ENCODE measurements around the gene RAG1.

DNA sequence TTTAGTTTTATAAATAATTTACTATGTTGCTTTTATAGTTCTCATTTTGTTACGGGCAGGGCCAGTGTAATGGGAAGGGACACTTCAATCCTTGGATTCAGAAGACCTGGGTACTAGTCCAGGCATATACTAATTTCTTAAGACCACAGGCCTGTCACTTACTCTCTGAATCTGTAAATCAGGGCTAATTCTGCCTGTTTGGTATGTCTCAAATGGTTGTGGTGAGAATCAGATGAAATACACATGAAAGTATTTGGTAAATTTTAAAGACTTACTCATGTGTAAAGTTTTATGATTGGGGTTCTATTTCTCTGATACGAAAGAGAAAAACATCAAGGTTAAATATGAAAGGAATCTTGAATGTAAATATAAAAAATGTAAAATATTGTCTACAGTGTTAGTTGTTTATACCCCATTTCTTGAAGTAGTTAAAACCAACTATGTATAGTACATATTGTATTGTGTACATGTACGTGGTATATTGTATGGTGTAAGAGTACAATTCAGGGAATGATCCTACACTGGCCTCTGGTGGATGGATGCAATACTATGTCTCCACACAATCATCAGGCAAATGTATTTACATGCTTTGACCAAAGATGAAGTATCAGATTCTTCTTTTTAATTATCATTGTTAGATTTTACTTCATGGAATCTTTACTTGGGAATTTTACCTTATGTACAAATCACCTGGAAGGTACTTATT, 54.8 kb downstream of the RAG1 start:
- TF ChIP-seq POLR2AphosphoS5 (IDR thresholded peaks at IDR 0.05) (no peak), POLR2A (IDR thresholded peaks at IDR 0.05) (no peak)
- TF ChIP-seq, protein P1, sequence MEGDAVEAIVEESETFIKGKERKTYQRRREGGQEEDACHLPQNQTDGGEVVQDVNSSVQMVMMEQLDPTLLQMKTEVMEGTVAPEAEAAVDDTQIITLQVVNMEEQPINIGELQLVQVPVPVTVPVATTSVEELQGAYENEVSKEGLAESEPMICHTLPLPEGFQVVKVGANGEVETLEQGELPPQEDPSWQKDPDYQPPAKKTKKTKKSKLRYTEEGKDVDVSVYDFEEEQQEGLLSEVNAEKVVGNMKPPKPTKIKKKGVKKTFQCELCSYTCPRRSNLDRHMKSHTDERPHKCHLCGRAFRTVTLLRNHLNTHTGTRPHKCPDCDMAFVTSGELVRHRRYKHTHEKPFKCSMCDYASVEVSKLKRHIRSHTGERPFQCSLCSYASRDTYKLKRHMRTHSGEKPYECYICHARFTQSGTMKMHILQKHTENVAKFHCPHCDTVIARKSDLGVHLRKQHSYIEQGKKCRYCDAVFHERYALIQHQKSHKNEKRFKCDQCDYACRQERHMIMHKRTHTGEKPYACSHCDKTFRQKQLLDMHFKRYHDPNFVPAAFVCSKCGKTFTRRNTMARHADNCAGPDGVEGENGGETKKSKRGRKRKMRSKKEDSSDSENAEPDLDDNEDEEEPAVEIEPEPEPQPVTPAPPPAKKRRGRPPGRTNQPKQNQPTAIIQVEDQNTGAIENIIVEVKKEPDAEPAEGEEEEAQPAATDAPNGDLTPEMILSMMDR (IDR thresholded peaks at IDR 0.05): no peak
